ENCODE data around the gene BPIFB2.
"Not testable (repeated sequence)": the region's sequence is repeated elsewhere in the genome, so short reads cannot be mapped to it uniquely, and the experiment has no call there.

BPIFB2 gene

DNA sequence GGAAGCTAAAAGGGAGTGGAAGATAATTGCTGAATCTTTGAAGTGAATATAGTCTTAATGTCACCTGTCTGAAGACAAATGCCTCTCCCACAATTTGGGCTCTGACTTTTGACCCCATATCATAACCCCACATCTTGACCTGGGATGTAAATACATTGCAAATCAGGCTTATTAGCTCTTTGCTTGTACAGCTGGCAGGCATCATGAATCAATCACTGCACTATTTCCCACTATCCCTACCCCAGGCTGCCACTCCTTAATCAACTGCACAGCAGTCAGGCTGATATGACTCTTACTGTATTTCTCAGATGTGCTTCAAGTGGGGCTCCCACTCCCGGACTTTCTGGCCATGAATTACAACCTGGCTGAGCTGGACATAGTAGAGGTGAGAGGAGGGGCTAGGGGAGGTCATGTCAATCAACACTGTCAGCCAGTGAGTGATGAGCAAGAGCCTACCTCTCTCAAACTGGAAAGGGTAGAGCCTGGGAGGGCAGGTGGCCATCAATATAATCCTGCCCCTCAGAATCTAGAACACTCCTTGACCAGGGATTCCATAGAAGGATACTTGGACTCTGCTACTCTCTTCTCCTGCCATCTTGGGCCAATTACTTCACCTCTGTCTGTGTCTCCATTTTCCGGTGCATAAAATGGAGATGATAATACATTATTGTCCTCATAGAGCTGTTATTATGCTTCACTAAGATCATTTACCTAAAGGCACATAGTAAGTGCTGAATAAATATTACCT lies 35.7 kb downstream of the BPIFB2 start:
- DNase-seq = no peak

DNA sequence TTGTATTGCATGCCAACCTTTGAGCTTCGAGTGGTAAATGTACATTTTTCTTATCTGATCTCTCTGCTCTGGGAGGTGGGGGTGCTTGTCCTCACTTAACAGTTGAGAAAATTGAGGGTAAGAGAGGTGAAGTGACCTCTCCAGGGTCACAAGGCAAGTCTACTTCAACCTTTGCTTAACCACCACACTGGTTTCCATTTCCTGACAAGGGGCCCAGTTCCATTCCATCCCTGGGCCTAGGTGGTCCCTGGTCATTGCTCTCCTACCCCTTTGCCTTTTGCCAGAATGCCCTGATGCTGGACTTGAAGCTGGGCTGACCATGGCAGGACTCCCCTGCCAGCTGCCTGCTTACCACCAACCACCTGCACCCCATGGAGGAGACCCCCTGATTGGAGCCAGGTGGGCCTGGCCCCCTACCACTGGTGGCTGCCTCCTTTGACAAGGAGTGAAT lies 36.3 kb downstream of the BPIFB2 start:
- DNase-seq = no peak

- not testable (repeated sequence) for DNase-seq
Observed at GRCh38 chr20:33045129-33045721, 37.7 kb downstream of the BPIFB2 start.

DNA sequence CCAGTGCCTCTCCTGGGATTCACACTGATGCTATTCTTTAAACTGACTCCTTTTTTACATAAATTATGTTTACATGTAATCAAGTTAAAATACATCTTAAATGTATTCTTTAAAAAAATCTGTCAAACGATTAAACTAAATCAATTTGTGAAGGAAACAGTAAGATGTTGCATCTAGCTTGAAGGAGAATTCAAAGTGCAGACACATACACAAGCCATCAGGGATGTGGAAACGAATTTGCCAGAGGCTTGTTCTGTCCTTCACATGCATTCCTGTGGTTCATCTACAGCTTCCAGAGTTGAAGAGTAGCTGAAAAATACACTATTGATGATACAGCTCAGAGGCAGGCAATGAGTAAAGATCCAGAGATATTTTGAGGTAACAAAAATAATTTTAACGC lies 38.9 kb downstream of the BPIFB2 start:
- no peak for DNase-seq

DNA sequence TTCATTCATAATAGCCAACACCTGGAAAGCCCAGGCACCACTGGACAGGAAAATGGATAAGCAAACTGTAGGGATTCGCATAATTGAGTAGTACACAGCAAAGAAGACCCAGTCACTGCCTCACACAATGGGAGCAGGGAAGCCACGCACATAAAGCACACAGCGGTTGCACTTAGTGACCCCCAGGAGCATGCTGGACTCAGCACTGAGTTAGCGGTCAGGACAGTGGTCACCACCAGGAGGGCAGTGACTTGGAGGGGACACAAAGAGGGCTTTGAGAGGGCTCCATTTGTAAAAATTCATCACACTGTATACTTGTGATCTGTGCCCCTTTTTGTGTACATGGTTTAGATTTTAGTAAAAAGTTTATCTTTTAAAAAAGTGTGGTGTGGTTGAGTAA lies 43.8 kb downstream of the BPIFB2 start:
- no peak for DNase-seq

DNA sequence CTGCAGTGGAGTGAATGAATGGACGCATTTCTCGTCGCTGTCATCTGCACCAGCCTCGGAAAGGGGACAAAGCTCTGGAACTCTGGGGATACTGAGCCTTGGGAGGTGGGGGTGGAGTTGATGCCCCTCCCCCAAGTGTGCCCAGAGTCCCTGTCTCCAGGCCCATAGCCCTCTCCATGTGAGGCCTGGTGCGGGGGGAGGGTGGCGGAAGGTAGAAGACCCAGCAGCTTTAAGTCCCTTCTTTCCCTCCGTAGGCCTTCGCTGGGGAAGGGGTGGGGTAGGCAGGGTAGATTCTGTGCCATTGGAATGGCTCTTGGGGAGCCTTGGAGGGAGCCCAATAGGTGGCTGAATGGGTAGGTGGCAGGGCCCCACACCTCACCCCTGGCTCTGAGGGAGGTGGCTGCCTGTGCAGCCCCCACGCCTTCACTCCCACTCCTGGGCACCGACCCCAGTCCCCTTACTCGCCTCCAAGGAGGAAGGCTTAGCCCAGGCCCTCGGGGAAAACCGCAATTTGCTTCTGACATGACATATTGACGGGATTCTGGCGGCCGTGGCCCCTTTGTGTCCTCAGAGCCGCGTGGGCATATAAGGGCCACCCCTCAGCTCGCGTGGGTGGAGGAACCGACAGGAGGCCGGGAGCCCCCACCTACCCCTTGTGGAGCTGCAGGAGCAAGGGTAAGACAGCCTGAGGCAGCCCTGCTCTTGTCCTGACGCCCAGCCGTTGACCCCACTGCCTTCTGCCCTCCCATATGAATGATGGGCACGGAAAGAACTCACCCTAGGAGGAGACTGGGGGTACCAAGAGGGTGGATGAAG lies 46.0 kb downstream of the BPIFB2 start, which contains the start of gene BPIFB3:
Gene BPIFB3, plus strand, starts transcription at position 613 of the 816 bp plus-strand sequence. CDS start 1,533 bp downstream, outside the sequence.
- no peak for DNase-seq

DNA sequence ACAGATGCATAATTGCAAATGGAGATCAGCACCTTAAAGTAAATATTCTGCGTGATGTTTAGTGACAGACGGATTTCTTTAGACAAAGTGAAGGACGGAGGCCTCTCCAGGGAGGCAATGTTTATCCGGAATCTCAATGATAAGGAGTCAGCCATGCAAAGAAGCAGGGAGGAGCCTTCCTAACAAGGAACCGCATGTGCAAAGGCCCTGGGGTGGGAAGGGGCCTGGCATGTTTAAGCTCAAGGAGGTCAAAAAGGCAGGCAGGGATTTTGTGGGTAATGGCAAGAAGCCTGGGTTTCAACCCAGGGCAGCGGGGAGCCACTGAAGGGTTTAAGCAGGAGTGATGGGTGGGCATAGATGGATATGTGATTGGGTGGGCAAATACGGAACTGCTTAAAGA lies 46.9 kb downstream of the BPIFB2 start:
- no peak for DNase-seq

DNA sequence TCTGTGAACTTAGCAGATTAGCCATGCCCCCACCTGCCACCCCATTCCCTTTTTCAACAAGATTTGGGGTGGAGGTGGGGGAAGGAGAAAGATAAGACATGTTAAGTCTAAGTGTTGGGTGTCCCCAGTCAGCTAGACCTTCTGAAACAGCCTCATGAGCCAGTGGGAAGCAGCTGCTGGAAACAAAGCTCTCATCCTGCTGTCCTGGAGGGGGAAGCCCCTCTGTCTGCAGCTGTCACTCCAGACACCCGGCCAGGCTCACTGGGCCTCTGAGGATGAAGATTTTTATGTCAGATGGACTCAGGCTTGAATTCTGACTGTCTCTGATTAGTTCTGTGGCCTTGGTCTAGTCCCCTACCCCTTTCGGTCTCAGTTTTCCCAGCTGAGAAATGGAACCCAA lies 47.3 kb downstream of the BPIFB2 start:
- DNase-seq = no peak

DNA sequence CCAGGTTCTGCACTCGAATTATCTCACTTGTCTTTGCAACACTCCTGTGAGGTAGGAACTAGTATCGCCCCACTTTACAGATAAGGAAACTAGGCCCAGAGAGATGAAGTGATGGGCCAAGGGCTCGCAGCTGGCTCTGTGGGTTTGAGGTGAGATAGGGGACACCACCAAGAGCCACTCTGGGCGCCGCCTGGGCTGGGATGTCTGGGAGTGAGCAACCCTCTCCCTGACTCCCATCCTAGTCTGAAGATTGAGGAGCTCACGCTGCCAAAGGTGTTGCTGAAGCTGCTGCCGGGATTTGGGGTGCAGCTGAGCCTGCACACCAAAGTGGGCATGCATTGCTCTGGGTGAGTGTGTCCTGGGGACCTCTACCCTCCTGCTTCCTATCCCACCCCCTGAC lies 51.6 kb downstream of the BPIFB2 start:
- no peak for DNase-seq

- DNase-seq = no peak
Observed at GRCh38 chr20:33059741-33060390, 52.4 kb downstream of the BPIFB2 start.

DNA sequence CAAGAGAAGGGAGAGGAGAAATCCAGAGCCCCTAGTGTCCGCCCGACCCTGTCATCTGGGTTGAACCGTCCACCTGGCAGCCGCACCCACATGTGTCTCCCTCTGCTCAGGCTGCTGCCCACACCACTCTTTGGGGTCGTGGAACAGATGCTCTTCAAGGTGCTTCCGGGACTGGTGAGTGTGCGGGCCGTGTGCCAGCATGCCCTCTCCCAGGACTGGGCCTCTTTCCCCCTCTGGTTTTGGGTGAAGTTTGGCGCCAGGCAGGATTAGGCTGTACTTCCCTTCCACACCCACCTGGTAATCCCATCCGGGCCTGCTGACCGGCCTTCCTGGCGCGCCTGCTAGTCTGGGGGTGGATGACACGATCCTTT lies 54.1 kb downstream of the BPIFB2 start:
- no peak for DNase-seq

DNA sequence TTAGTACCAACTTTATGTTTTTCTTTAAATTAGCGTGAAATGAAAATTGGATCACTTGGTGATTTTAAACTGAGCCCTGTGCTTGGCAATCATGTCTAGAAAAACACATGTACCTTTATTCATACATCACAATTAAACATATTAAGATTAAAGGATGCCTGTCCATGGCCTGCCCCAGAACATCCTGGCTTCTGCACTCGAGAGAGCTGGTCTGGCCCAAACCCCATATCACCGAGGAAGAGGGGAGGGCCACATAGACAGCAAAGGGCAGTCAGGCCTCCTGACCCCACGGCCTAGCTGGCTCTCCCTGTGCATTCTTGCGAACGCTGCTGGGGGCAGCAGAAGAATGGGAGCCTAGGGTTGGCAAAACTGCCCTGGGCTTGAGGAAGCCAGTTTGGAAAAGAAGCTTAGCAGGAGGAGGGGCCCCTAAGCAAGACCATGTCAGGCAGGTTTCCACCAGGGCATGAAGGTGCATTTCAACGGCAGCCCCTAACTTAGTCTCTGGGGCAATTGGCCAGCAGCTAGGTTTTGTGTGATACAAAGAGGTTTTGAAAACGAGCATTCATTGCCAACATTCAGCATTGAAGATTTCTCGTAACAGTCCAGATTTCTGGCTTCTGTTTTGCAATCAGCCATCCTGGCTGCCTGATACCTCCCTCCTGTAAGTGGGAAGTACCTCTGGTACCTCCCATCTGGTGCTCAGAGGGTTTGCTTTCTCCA lies 54.8 kb downstream of the BPIFB2 start:
- DNase-seq = no peak

GRCh38 chr20:33062825-33063149 lies 55.3 kb downstream of the BPIFB2 start:
- DNase-seq = no peak

DNA sequence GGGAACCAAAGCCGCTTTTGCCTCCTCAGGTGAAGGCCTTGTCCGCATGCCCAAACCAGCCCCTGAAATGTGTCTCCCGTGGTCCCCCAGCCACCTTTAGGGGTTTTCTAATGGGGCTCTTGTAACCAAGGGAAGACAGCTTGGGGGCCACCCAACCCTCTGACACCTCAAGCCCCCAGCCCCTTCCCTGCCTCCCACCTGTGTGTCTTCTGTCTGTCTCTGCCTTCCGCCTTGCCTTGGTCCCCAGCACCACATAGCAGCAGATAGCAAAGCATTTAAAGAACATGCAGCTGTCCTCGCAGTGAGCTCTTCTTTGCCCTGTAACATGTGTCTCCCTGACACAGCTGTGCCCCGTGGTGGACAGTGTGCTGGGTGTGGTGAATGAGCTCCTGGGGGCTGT lies 55.8 kb downstream of the BPIFB2 start:
- no peak for DNase-seq

GRCh38 chr20:33064572-33065287 lies 57.2 kb downstream of the BPIFB2 start:
- no peak for DNase-seq

- no peak for DNase-seq
Observed at GRCh38 chr20:33065785-33066184, 58.3 kb downstream of the BPIFB2 start.

DNA sequence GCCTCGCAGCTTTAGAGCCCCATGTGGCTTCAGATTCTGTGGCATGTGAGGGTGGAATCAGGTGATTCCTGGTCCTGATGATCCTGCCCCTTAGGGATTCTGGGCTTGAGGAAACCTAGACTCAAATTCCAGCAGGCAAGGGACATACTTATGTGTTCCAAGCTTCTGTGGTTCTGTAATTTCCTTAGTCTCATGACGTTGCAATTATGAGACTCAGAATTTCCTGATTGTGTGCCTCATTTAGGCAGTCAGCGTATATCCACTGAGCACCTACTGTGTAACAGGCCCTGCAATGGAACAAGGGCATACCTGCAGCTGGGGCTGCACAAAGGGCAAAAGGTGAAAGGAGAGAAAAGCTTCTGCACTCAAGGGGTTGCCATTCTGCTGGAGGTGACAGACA lies 60.3 kb downstream of the BPIFB2 start:
- DNase-seq = no peak

GRCh38 chr20:33068251-33068939 lies 60.9 kb downstream of the BPIFB2 start:
- no peak for DNase-seq

DNA sequence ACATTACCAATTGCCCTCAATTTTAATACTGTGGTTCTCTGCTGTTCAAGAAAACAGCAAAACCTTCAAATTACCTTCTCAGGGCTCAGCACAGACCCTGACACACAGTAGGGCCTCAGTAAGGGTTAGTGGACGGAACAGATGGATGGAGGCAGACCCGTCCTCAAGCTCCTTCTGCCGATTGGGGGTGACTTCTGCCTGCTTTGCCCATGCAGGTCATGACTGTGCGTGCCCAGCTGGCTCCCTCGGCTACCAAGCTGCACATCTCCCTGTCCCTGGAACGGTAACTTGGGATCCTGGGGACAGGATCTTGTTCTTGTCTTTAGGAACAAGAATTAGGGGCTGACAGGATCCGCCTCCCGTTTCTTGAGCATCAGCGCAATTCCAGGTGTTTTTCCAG lies 62.2 kb downstream of the BPIFB2 start:
- DNase-seq = no peak

DNA sequence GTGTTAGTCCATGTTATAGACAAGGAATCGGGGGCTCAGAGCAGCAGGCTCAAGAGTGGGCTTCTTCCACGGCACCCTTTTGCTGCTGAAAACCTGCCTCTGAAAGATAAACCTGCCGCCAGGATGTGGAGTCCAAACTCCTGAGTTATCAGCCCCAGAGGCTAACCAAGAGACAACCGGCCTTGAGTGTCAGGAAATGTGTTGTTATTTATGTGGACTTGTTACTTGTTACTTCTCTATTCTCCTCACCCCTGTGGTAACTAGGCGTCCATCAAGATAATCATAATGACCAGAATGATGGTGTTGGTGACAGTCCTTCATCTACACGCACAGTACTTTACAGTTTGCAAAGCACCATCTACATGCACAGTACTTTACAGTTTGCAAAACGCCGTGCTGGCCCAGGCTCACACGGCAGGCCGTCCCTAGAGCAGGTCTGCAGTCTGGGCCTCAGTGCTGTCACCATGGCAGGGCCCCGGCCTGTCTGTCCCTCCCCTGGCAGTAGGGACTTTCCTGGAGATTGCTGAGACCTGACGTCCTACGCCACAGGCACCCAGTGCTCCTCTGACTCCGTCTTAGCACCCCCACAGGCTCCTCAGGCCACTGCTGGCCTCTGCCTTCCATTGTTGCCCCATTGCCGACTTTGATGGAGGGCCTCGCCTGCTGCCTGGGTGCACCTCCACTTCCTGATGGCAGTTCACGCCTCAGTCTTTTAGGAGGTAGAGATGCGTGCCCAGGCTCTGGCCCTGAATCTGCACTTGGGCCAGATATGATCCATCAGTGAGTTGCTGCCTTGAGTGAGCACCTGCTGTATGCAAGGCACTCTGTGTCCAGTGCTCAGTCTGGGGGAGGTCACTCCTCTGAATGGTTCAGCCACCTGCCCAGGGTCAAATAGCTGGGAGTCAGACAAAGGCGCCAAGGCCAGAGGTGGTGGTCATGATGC lies 62.9 kb downstream of the BPIFB2 start:
- no peak for DNase-seq

Data from stimulated activated CD4-positive, alpha-beta T cell treated with anti-CD3 and anti-CD28 coated beads, Interleukin-4, amount 100 ng/mL, for 24 hours (primary cell).